Raji (cell line): ENCODE results near the gene PKP2.

Source experiments
- POLR2A ChIP-seq: IDR thresholded peaks from 2 replicates; pipeline ENCODE4 v1.6.1; 2011; ENCODE audit warnings: low read depth, low read length, control low read depth; ENCODE audit not compliant: insufficient read depth

Gene PKP2

DNA sequence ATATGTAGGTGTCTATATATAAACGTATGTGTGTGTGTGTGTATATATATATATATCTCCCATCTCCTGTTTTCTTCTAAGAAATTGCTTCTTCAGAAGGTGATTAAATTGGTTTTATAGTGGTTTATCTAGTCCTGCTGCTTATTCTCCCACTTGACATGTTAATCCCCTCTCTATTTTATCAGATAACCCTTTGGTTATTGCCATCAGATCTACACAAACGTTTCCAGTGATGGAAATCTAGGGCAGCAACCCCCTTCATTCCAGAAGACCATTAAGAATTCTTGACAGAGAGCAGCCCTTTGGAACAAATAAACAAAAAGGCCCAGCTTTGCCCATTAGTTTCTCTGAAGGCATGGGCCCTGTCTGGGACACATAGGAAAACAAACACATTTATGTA lies 106.7 kb downstream of the PKP2 start:
- TF ChIP-seq POLR2A, result no peak

DNA sequence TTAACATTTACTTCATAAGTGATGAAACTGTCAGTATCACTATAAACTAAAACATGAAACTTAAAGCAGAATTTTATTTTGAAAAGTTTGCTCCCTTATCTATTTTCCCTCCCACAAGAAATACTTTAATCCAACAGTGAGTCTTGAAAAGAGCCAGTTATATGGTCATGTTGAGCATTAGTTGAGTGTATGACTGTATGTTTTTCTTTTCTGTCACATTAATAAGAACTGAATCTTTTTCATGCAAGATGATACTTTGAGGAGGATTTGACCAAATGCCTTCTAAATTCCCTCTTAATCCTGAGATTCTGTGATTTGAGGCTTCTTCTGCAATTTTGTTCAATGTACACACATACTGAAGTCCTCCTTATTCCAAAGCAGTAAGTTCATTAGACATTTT lies 107.1 kb downstream of the PKP2 start:
- no peak for TF ChIP-seq POLR2A

DNA sequence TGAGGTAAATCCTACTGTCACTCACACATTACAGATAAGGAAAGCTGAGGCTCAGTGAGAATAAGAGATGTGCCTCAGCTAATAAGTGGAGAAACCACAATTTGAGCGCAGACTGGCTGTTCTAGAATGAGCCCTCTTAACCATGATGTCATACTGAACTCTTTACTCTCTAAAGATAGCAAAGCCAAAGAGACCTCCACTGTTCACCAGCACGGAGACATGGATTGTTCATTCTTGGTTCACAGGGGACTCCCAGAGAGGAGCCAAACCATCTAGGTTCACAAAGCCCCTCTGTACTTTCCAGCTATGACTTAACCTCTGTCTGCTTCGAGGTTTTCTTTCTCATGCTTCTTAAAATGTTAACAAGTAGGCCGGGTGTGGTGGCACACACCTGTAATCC lies 108.2 kb downstream of the PKP2 start:
- TF ChIP-seq POLR2A, result no peak

- no peak for TF ChIP-seq POLR2A
These were observed 111.0 kb downstream of the PKP2 start for GRCh38 chr12:32785557-32785956.

- no peak for TF ChIP-seq POLR2A
These were observed 113.5 kb downstream of the PKP2 start for GRCh38 chr12:32783029-32783428.

- no peak for TF ChIP-seq POLR2A
These were observed 116.5 kb downstream of the PKP2 start for GRCh38 chr12:32780071-32780470.

DNA sequence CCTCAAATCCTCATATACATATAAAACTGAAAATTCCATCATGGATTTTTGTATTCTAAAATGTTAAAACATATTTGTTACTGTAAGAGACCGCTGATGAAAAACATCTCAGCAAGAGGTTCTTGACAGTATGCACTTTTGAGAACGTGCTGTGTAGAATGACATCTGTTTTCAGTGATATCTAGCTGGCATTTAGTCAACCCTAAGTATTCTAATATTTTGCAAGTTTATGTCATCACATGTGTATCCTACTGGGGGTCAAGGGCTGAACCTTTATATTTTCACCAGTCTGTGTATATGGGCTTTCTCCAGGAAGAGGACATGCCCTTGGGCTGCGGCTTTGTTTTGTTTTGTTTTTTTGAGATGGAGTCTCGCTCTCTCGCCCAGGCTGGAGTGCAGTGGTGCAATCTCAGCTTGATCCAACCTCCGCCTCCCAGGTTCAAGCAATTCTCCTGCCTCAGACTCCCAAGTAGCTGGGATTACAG lies 118.8 kb downstream of the PKP2 start:
- no peak for TF ChIP-seq POLR2A

DNA sequence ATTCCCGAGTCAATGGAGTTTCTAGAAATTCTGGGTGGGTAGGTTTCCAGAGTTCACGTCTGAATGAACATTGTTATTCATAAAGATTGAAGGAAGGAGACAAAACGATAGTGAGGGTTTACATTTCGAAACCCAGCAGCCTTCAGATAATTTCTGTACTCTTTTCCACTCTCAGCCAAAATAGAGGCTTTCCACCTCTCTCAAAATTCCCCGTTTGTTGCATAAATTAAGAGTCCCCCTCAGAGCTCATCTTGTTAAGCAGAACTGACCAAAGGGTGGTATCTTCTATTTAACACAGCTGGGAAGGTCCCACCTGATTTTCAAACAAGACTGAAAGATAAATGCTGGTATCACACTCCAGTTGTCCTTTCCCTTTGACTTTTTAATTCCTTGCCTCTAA lies 119.4 kb downstream of the PKP2 start:
- TF ChIP-seq POLR2A, result no peak

- no peak for TF ChIP-seq POLR2A
These were observed 120.3 kb downstream of the PKP2 start for GRCh38 chr12:32776258-32776657.

- TF ChIP-seq POLR2A, result no peak
These were observed 122.9 kb downstream of the PKP2 start for GRCh38 chr12:32773691-32774090.

DNA sequence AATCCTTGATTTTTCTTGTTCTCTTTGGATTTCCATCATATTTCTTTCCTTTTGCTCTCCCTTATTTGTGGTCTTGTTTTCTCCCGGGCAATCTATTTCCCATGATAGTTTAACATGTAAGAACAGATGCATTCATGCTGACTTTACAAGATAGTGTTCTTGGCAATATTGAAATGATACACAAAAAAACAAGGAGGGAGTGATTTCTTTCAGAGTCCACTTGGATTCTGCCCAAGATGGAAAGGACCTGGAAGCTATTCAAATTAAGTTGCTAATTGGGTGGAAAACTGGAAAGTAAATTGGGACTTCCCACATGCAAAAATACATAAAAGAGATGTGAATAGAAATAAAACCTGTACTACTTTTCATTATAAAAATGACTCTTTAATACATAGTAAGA lies 126.4 kb downstream of the PKP2 start:
- TF ChIP-seq POLR2A, result no peak

GRCh38 chr12:32768518-32768917 lies 128.1 kb downstream of the PKP2 start:
- TF ChIP-seq POLR2A, result no peak

GRCh38 chr12:32765906-32766305 lies 130.7 kb downstream of the PKP2 start:
- no peak for TF ChIP-seq POLR2A

DNA sequence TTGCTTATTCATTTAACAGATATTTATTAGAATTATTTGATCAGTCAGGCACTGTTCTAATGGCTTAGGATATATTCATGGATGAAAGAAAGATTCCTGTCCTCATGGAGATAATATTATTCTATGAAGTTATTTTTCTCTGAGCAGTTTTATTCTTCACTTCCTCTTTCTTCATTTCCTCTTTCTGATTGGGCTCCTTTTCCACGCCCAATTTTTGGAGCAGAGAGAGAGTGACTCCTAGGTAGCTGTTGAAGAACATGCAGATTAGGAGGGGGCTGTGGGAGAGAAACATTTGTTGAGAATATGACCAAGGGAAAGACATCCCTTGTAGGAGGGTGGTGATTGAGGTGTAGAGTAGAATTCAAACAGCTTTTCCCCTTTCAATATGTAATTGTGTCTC lies 134.9 kb downstream of the PKP2 start:
- TF ChIP-seq POLR2A, result no peak

- no peak for TF ChIP-seq POLR2A
These were observed 139.4 kb downstream of the PKP2 start for GRCh38 chr12:32757157-32757556.

DNA sequence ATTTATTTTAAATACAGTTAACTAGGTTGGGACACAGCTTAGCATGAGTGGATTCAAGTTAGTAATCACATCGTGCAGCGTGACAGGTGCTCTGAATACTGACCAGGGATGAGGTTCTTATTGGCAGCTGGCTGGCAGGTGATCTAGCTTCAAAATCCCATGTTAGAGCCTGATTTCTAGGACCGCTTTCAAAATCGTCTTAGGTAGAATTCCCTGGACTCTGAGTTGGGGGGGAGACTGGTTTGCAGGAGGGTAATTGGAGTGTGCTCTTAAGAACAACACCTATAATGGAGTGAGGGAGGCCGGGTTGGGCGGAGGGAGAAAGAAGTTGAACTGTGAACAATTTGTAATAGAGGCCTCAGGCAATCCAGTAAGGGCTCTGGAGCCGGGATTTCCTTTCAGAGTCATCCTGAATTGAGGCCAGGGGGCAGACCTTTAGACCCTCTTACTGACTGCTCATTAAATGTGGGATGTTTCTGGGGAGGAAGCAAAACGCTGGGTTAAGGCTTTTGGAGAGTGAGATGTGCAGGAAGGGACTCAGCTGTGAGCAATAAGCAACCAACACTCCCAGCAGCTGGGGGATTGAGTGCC lies 140.0 kb downstream of the PKP2 start:
- no peak for TF ChIP-seq POLR2A
